HG03432 (cell line): ENCODE results near the gene ADGRF3.
"Not testable (repeated sequence)": the region's sequence is repeated elsewhere in the genome, so short reads cannot be mapped to it uniquely, and the experiment has no call there.

Experiments used
- ATAC-seq: cut with Tn5 transposase; IDR thresholded peaks from one replicate; pipeline ENCODE4 v1.9.1; 2021; ENCODE audit warnings: mild to moderate bottlenecking, moderate library complexity; ENCODE audit not compliant: unreplicated experiment

ADGRF3 gene

DNA sequence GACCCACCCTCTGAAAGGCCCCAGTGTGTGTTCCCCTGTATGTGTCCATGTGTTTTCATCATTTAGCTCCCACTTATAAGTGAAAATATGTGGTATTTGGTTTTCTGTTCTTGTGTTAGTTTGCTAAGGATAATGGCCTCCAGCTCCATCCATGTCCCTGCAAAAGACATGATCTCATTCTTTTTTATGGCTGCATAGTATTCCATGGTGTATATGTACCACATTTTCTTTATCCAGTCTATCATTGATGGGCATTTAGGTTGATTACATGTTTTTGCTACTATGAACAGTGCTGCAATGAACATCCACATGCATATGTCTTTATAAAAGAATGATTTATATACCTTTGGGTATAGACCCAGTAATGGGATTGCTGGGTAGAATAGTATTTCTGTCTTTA, 22.1 kb downstream of the ADGRF3 start:
- not testable (repeated sequence) for ATAC-seq

DNA sequence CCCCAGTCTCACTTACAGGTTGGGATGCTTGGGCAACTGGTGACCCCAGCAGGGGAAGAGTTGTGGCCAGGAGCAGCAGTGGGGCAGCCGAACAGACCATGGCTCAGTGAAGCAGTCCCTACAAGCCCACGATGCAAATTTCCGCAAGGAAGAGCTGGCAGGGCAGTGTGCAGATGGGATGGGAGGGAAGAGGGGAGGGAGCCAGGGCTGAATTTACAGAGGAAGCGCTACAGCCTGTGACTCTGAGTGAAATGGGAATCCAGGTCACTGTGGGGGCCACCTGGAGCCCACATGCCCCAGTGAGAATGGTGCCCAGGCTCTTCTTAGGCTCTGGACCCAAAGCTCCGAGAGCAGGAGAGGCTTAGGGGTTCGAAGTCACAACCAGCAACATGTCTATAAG, 27.6 kb downstream of the ADGRF3 start:
- no peak for ATAC-seq

DNA sequence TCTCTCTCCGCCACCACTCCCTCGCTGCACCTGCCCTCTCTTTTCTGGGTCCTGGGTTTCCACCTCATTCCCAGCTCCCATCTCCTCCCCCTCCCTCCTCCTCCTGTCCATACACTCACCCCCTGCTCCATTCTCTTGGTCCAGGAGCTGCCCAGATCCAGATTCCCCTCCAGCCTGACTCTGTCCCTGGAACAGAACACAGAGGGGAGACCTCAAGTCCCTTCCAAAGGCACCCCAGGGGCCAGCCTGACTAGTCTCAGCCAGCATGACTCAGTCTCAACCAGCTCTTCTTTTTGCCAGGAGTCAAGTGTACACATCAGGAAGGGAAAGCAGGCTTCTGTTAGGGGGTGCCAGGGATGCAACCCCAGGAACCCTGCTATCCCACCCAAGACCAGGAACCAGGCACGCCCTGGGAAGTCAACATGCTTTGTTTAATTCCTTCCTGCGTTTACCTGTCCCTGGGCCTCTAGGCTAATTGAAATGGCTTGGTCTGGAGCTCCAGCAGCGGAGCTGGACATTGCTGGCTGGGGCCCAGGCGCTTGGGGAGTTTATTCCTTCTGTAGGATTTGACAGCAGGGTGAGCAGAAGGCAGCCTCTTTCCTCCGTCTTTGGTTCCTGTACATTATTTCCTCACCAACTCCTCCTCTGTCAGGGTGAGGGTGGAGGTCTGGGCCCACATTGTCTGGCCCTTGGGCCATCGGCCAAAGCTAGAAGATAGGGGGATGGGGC, 29.0 kb downstream of the ADGRF3 start:
- no peak for ATAC-seq

DNA sequence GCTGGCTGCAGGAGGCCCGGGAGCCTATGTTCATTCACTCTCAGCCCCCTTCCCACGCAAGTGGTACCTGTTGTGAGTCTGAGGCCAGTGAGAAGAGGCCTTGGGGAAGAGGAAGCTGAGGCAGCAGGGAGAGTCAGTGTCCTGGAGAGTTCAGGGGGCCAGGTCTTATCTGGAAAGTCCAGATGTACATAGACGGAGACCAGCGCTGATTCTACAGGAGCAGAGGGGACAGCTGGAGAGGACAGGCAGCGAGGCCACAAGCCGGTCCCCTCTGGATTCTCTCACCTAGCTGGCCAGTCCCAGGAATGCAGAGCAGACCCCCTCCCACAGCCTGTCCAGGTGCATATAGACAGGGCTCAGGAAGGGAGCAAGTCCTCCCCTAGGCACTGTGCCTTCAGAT, 29.7 kb downstream of the ADGRF3 start:
- ATAC-seq, result no peak

GRCh38 chr2:26316041-26316440, 30.5 kb downstream of the ADGRF3 start:
- ATAC-seq, result no peak

GRCh38 chr2:26314243-26314642, 32.3 kb downstream of the ADGRF3 start:
- no peak for ATAC-seq

DNA sequence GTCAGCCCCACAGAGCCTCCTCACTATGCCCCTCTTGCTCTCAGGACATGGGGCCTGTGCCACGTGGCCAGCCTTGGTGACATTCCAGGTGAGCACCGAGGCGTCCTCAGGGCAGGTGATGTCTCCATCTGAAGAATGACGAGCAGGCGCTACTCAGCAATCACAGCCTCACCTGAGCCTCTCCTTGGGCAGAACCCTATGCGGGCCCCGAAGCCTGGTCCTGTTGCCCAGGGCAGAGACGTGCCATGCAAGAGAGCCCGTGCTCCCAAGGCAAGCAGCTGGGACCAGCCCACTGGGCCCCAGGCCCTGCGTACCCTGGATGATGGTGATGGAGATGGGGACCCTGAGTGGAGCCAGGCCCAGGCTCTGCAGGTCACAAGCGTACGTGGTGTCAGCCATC, 33.1 kb downstream of the ADGRF3 start:
- no peak for ATAC-seq

- ATAC-seq, result no peak
Measured at GRCh38 chr2:26312471-26312870, 34.1 kb downstream of the ADGRF3 start.

- no peak for ATAC-seq
Measured at GRCh38 chr2:26309921-26310320, 36.7 kb downstream of the ADGRF3 start.

DNA sequence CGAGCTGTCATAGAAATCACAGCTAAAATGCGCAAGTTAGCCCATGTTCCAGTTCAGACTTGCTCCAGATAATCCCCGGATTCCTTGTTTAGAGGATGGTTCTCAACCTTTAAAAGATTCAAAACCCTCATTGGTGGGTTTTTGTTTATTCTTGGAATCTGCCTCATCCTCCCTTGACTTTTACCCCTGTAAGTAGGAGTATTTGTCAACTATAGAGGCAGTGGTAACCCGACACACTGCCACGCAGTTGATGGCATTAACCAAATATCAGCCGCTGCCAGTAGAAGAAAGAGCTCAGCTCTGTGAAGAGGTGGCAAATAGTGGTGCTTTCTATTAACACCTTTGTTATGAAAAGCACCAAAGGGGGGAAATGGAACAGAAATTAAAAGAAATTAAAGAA, 41.0 kb downstream of the ADGRF3 start:
- ATAC-seq, result no peak

DNA sequence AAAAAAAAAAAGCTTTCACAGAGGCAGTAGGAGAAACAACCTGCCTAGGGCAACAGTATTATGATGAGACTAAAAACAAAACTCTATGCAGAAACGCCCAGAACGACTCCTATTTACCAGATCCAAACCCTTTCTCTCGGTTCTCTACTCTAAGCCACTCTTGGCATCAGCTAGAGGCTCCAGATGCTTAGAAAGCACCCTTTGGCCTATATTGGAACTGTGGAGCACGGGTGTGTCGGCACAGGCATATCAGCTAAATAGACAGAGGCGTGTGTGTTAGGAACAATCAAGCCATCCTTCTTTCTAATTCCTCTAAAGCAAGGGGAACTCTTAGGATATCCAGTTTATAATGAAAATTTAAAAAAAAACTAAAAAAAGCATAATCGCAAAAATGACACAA, 41.5 kb downstream of the ADGRF3 start:
- ATAC-seq, result not testable (repeated sequence)

DNA sequence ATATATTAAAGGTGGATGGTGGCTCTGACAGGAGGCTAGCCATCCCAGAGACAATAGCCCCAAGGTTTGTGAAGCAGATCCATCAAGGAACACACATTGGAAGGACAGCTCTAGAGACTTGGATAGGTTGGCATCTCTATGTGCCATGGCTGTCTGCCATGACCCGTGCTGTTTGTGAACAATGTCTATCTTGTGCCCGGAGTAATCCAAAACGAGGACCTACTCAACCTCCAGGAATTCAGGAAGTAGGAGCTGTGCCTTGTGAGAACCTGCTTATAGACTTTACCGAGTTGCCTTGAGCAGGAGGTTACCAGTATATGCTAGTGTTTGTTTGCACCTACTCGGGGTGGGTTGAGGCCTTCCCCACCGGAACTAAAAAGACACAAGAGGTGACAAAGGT, 43.7 kb downstream of the ADGRF3 start:
- ATAC-seq, result no peak

- no peak for ATAC-seq
Measured at GRCh38 chr2:26300234-26300925, 46.2 kb downstream of the ADGRF3 start.

GRCh38 chr2:26299471-26300101, 47.0 kb downstream of the ADGRF3 start:
- no peak for ATAC-seq

DNA sequence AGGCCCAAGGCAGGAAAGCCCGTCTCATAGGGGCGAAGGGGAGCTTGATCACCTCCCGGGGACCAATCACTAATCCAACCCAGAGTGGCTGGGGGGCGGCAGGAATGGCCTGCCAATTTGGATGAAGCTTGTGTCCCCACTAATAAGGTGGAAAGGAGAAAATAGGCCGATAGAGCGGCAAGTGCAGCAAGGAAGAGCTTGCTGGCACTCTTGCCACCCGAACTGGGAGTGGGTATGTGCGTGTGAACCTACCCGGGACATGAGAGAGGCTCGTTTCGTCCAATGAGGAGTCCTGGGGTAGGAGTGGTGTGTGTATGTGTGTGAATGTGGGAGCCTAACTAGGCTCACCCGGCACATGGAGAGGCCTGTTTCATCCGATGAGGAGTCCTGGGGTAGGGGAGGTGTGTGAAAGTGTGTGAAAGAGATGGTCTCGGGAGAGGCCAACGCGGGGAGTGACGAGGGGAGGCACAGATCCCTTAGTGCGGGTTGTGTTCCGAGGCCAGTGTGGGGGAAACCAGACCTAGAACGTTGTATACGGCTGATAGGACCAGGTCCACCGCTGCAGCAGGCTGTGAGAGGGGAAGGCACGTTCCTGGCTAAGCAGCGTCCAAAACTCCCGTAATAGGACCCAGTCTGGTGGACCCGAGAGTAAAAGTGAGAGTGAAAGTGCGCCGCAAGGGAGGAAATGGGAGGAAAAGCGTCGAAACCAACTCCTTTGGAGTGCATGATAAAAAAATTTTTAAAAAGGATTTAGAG, 47.8 kb downstream of the ADGRF3 start:
- no peak for ATAC-seq

- ATAC-seq, result no peak
Measured at GRCh38 chr2:26298286-26298637, 48.3 kb downstream of the ADGRF3 start.

GRCh38 chr2:26297061-26297460, 49.5 kb downstream of the ADGRF3 start:
- ATAC-seq, result no peak

GRCh38 chr2:26295511-26295910, 51.1 kb downstream of the ADGRF3 start:
- no peak for ATAC-seq

DNA sequence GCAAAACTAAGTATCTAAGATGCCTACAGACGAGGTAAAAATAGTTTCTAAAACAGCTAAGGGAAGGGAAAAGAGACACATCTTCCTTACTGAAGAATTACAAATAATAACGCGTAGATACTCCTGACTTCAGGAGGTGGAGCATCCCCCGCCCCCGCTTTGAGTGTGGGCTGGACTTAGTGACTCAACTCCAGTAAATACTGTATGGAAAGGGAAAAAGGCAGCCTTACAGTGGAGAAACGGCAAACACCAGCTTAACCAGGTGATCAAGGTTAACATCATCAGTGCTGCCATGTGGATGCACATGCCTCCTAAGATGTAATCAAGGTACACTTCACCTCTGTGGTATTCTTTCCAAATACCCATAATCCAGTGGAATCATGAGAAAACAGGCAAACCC, 53.9 kb downstream of the ADGRF3 start:
- ATAC-seq, result no peak

- no peak for ATAC-seq
Measured at GRCh38 chr2:26290001-26290400, 56.6 kb downstream of the ADGRF3 start.

DNA sequence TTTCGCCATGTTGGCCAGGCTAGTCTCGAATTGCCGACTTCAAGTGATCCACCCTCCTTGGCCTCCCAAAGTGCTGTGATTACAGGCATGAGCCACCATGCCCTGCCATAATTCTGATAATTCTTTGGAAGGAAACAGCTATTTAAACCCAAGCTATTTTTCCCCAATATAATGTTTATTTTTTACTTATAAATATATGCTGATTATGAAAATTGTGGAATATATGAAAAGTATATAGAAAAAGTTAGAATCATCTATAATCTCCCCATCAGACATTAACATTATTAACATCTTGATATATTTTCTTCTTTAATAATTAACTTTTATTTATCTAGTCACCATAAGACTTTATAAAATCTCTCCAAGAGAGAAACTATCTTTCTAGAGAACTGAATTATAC, 60.7 kb downstream of the ADGRF3 start:
- ATAC-seq, result no peak

DNA sequence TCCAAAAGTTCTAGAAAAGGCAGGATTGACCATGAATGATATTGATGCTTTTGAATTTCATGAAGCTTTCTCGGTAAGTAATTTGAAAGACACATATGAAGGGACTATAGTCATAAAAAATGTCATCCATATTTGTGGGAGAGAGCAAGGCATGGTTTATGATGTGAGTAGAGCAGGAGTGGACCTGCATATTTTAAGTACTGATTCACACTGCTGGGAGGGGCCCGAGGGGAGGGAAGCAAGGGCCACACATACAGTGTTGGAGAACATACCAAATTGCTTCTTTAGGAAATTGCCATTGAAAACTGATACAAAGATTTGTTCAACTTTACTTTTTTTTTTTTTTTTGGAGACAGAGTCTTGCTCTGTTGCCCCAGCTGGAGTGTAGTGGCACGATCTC, 62.5 kb downstream of the ADGRF3 start:
- ATAC-seq, result no peak
